Suppressor macrophage treated with lipopolysaccharide for 4 hours (primary cell): ENCODE measurements around the gene GMPPA.

Experiments
- DNase-seq: peaks from one replicate; pipeline ENCODE4 v3.0.0-alpha.2; 2020

Gene GMPPA

DNA sequence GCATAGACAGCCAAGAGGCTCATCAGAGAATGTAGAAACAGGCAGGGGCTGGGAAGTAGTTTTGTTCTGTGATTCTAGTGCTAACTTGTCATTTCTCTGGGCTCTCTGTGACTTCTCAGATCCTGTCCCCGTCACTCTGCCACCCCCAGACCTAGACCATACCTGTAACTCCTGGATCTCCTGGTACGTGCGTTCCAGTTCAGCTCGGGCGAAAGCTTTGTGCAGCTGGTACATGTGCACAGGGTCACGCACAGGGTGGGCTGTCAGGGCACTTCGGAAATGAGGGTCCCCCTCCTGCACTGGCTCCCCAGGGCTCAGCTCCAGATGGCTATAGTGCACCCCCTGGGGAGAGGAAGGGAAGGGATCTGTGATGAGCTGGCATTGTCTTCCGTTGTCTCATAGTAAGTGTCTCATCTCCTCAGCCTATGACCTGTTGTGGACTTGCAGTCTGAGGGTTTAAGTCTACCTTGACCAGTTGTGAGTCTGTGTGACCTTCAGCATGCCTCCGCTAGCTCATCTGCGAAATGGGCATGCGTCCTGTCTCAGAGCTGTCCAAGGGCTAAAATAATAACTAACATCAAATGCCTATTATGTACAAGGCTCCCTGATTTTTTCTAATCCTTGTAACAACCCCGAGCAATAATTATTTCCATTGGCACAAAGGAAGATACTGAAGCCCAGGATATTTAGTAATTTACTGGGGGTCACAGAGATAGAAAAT is 42.3 kb downstream of the GMPPA start:
- no peak for DNase-seq

DNA sequence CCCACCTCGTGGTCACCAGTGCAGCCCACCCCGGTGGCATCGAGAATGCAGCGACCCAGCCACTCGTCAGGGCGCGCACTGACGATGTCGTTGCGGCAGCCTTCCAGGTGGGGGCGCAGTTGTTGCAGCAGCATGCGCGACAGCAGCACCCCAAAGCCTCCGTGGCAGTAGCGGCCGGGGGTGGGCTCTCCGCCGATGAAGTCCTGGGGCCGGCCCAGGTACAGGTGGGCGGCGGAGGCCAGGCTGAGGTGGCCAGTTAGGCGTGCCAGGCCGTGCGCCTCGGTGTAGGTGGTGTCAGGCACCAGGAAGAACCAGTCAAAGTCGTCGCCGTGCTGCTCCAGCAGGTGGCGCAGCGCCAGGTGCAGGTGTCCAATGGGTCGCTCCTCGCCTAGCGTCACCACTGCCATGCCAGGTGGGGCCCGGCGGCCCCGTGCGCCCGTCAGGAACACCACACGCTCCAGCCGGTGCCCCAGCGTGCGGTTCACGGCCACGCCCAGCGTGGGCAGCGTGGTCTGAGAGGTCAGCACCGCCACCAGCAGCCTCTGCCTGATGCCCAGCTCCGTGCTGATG is 43.0 kb downstream of the GMPPA start:
- DNase-seq: peak; percentile 73

GRCh38 chr2:219542931-219543595 is 44.4 kb downstream of the GMPPA start:
- peak; percentile 7 for DNase-seq

DNA sequence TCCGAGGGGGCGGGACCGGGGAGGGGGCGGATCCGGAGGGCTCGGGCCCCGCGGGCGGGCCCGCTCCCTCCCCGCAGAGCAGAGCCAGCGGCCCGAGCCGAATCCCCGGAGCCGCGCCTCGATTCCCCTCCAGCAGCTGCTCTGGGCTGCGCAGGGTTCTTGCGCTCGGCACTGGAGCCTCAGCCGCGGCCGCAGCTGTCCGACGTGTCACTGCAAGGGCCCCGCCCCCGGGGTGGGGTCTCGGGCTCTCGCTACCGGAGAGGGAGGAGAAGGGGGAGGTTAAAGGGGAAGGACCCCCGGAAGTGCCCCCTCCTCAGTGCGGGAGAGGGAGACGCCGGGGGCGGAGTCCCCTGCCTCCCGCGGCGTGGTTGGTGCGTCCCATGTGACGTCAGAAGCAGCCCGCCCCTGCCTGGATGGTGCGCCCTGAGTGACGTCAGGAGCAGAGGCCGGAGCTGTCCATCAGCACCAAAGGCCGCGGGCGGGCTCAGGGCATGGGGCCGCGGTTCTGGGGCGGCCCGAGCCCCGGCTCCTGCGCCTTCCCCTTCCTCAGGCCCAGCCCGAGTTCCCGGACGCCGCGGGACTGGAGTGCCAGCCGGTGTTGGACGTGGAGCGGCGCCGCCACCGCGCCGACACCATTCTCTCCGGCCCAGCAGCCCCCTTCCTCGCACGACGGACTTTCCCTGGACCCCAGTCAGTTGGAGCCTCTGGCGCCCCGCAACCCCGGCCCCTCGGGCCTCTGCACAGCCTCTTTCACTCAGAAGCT is 45.1 kb downstream of the GMPPA start, which contains the start of the genes CHPF and TMEM198:
CHPF (minus strand) TSS at position 214 of the 763 bp plus-strand sequence. CDS start 271 bp downstream, outside the sequence.
TMEM198 (plus strand) TSS at position 433 of the 763 bp plus-strand sequence. CDS start 700 bp downstream, outside the sequence.
- DNase-seq: peak; percentile 94

DNA sequence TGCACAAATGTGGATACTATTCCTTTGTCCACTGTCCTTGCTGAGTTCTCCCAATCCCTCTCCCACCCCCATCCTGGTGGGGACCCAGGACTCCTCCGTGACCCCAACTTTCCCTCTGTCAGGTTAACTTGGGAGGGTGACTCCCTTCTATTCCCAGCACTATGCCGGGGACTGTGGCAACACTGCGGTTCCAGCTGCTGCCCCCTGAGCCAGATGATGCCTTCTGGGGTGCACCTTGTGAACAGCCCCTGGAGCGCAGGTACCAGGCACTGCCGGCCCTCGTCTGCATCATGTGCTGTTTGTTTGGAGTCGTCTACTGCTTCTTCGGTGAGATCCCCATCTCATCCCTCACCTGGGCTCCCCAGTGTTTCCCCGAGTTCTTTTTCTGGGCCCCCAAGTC is 45.9 kb downstream of the GMPPA start:
- DNase-seq: no peak

DNA sequence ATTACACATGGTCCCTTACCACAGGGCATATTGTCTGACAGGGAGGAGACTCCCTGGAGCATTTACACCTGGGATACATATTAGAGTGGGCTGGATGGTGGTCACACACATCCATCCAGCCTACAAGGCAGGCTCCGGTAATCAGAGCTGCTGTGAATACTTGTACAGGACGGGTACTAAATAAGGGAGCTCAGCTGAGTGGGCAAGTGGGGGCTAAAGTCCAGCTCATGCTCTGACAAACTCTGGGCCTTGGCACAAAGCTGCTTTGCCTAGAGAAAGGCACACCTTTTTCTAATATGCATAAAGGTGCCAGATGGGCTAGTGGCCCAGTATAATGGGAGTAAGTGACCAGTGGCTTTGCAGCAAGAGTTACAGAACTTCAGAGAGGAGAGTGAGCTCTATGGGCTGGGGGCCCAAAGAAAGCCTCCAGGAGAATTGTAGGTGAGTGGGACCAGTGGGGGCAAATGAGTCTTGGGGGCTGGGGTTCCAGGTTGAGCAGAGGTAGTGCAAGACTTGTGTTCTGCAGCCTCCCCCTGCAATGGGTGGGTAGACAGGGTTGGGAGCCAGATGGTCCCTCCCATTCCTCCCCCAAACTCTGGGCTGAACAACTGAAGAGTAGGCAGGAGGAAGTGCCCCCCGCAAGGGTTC is 46.7 kb downstream of the GMPPA start:
- no peak for DNase-seq

- no peak for DNase-seq
Observed at GRCh38 chr2:219545943-219546352, 47.3 kb downstream of the GMPPA start.

DNA sequence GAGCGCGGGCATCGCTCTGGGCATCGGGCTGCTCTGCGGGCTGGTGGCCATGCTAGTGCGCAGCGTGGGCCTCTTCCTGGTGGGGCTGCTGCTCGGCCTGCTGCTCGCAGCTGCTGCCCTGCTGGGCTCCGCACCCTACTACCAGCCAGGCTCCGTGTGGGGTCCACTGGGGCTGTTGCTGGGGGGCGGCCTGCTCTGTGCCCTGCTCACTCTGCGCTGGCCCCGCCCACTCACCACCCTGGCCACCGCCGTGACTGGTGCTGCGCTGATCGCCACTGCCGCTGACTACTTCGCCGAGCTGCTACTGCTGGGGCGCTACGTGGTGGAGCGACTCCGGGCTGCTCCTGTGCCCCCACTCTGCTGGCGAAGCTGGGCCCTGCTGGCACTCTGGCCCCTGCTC is 48.9 kb downstream of the GMPPA start:
- DNase-seq: no peak

- DNase-seq: no peak
Observed at GRCh38 chr2:219548990-219549389, 50.3 kb downstream of the GMPPA start.

GRCh38 chr2:219549619-219550018 is 50.9 kb downstream of the GMPPA start:
- DNase-seq: no peak

DNA sequence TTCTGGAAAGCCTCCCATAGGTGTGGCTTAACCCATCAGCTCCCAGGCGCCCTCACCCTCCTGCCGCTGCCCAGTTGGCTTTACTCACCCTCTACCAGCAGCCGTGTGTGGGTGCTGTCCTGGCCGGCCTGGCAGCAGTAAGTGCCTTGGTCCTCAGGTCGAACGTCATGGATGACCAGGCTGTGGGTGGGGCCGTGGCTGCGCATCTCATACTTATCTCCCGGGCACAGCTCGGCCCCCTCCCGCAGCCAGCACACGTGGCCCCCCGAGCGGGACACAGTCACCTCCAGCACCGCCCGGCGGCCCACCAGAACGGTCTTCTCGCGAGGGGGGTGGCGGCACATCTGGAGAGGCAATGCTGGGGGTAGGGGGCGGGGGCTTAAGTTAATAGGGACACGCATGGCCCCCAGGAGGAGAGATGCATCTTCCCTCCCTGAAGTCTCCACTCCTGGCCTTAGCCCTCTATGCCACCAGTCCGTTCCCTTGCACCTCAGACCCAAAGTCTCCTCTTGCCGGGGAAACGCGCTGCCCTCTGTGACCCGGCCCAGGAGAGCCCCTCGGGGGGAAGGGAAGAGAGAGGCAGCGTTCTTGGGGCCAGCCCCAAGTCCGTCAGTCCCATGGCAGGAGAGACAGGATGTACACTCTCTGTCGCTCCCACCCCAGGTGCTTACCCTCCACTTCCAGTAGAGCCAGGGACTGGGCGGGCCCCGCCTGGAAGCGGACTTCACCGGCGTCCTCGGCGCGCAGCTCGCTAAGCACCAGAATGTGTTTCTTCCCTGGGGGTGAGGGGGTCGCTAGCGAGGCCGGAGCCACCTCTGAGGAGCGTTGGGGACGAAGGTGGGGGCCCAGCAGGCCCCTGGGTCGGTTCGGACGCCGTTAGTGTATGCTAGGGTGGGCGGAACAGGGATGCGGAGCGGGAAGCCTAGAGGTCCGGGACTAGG is 53.0 kb downstream of the GMPPA start:
- DNase-seq: no peak

DNA sequence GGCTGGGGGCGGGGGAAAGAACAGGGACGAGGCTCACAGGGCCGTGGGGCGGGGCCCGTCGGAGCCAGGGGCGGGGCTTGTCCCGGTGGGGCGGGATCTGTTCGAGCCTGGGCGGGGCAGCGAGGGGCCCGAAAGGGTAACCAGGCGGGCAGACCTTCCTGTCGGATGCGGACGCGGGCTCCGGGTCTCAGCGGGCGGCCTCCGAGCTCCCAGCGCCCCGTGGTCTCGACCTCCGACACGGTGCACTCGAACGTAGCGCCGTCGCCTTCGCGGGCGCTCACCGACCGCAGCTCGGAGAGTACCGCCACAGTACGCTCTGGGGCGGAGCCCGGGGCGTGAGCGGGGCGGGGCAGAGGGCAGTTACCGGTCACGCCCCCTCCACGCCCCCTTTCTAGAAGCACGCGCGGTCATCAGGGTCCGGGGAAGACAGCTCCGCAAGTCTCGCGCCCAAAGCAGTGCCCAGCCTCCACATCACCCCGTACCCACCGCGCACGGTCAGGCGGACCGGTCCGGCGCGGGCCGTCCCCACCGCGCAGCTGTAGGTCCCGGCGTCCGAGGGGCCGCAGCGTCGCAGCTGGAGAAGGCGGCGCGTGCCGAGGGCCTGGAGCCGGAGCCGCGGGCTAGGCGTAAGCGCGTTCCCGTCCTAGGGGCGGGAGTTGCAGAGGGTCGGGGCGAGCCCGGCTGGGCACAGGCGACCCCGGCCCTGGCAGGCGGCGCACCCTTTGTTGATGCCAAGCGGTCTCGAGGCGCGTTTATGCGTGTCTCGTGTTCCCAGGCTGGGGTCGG is 53.9 kb downstream of the GMPPA start:
- peak; percentile 86 for DNase-seq

DNA sequence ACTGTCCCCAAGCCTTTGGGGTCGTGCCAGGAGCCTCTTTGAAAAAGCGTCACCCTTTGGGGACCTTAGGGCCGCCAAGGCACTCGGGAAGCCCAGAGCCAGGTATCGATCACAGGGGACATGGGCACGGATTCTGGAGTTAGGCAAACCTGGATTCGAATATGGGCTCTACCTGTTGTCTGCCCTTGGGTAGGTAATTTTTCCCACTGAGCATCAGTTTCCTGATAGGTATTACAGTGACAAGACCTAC is 54.4 kb downstream of the GMPPA start:
- no peak for DNase-seq

DNA sequence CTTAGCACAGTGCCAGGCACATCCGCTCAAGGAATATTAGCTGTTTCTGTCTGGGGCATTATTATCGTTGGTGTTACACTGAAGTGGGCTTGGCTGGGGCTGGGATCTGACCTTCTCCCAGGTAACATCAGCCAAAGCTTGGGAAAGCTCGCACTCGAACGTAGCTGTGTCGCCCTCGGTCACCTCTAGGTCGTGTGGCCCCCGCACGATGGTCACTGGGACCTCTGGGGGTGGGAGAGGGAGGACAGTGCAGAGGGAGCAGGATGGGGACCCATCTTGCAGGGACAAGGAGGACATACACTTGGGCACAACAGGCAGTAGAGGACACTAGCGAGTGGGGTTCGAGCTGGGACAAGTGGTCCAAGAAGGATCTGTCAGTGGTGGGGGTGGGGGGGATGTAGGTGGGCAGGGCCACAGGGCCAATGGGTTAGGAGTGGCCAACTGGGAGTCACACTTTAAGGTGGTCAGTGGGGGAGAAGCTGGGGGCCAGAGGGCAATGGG is 54.8 kb downstream of the GMPPA start:
- no peak for DNase-seq

DNA sequence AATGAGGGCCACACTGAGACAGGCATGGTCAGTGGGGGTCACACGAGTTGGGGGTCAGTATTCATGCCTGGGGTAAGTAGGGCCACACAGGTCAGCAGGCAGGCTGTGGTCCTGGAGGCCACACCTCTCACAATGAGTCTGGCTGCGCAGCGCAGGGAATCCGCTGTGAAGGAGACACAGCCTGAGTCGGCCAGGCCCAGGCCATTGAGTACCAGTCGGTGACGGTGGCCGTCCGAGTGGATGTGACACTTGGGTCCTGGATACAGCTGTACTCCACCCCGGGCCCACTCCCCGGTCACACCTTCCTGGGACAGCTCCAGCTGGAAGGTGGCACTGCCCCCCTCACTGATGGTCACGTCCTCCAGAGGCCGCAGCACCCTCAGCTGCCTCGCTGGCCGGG is 55.7 kb downstream of the GMPPA start:
- no peak for DNase-seq

- DNase-seq: no peak
Observed at GRCh38 chr2:219555956-219556355, 57.3 kb downstream of the GMPPA start.

- no peak for DNase-seq
Observed at GRCh38 chr2:219556413-219556812, 57.7 kb downstream of the GMPPA start.
